Measurements from ENCODE around the gene GPR119. TPM values are rescaled to one million over a fixed set of nuclear protein-coding genes. Genes with fewer than 3 reads are reported as not detected.
"Not testable (repeated sequence)": the region's sequence is repeated elsewhere in the genome, so short reads cannot be mapped to it uniquely, and the experiment has no call there.

GPR119 gene
- total RNA-seq: not detected

DNA sequence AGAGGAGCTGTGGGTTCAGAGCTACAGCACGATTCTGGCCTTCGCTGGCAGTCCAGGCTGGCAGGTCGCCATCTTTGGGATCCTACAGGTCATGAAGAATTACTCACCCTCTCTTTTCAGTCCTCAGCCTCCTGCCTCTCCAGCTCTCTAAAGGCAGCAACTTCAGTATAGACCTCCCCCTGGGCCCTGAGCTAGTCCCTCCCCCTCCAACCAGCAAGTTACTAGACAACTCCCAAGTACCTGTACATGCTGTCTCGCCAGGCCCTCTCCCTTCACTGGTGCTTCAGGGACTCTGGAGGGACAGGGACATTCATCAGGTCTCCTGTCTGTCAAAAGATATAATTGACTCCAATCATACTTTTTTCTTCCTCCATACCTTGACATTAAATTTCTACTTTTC is at the start of gene GPR119:
GPR119 (minus strand) TSS at position 155 of the 400 bp plus-strand sequence. CDS start 227 bp downstream, outside the sequence.
- no peak for DNase-seq
- H3K27me3 ChIP-seq: no peaks in the 10 kb centered on the region
- no peaks in the 10 kb centered on the region for H3K9me3 ChIP-seq
- no peak within 1 kb of the TSS for H3K4me3 ChIP-seq
- intact Hi-C loops (cut with DNase I; ENCODE audit: low total_unique reads): no loop called here
- H3K27ac ChIP-seq: no peak within 1 kb of the TSS
- H3K4me1 ChIP-seq: no peaks in the 10 kb centered on the region
- no peaks in the 10 kb centered on the region for H3K36me3 ChIP-seq
- TF ChIP-seq POLR2A (IDR thresholded peaks at IDR 0.05): no peak
- TF ChIP-seq, protein P1, sequence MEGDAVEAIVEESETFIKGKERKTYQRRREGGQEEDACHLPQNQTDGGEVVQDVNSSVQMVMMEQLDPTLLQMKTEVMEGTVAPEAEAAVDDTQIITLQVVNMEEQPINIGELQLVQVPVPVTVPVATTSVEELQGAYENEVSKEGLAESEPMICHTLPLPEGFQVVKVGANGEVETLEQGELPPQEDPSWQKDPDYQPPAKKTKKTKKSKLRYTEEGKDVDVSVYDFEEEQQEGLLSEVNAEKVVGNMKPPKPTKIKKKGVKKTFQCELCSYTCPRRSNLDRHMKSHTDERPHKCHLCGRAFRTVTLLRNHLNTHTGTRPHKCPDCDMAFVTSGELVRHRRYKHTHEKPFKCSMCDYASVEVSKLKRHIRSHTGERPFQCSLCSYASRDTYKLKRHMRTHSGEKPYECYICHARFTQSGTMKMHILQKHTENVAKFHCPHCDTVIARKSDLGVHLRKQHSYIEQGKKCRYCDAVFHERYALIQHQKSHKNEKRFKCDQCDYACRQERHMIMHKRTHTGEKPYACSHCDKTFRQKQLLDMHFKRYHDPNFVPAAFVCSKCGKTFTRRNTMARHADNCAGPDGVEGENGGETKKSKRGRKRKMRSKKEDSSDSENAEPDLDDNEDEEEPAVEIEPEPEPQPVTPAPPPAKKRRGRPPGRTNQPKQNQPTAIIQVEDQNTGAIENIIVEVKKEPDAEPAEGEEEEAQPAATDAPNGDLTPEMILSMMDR (IDR thresholded peaks at IDR 0.05): no peak

- H3K27me3 ChIP-seq; H3K4me3 ChIP-seq; H3K9me3 ChIP-seq; H3K27ac ChIP-seq; H3K4me1 ChIP-seq; intact Hi-C loops (cut with DNase I; ENCODE audit: low total_unique reads); H3K36me3 ChIP-seq; DNase-seq: not testable (repeated sequence)
Observed at GRCh38 chrX:130429236-130429635, 43.8 kb upstream of the GPR119 start.

DNA sequence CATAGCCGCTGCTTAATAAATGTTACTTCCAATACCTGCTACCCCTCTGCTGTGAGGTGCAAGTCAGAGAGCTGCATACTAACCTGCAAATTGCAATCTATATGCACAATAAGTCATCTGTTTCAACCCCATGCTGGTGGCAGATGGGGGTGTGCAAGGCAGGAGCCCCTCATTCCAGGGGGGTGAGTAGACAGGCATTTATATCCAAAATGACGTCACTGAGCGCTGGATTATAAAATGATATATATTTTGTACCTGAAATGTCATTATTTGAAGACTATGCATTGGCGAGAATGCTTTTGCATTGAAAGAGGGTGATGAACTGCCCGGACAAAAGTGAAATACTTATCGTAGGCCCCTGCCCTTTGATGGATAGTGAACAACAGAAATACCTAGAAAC is 41.1 kb upstream of the GPR119 start:
- TF ChIP-seq, protein P1 (IDR thresholded peaks at IDR 0.05): no peak
- TF ChIP-seq POLR2A (IDR thresholded peaks at IDR 0.05): no peak
- Histone ChIP-seq H3K27ac (no peak overlapping the region), H3K4me1 (no peaks in the 10 kb centered on the region), H3K9me3 (no peaks in the 10 kb centered on the region), H3K4me3 (no peak overlapping the region), H3K36me3 (no peaks in the 10 kb centered on the region), H3K27me3 (no peaks in the 10 kb centered on the region)
- DNase-seq: no peak
- intact Hi-C loops (cut with DNase I; ENCODE audit: low total_unique reads): no loop called here

DNA sequence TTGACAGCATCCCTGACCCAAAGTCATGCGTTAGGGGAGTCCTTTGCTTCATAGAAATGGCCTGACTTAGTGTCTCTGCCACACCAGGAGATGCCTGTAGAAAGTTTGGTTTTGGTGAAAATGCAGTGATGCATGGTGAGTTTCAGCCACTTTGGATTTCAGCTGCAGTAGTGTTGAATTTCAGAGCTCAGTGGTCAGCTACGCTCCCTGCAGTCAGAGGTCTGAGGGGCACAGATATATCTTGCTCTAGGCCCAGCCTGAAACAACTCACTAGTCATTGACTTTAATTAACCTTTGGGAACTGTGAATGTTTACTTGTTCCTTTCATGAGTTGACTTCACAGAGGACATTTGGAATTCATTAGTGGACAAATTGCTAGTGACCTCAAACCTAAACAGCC is 33.8 kb upstream of the GPR119 start:
- intact Hi-C loops (cut with DNase I; ENCODE audit: low total_unique reads): no loop called here
- H3K9me3 ChIP-seq: no peaks in the 10 kb centered on the region
- no peaks in the 10 kb centered on the region for H3K27me3 ChIP-seq
- H3K27ac ChIP-seq: no peak overlapping the region
- no peak overlapping the region for H3K4me3 ChIP-seq
- no peak for DNase-seq
- no peak for TF ChIP-seq POLR2A (IDR thresholded peaks at IDR 0.05)
- TF ChIP-seq, protein P1 (IDR thresholded peaks at IDR 0.05): no peak
- H3K36me3 ChIP-seq: no peaks in the 10 kb centered on the region
- H3K4me1 ChIP-seq: no peaks in the 10 kb centered on the region

- TF ChIP-seq, protein P1 (IDR thresholded peaks at IDR 0.05): no peak
- TF ChIP-seq POLR2A (IDR thresholded peaks at IDR 0.05): no peak
- no peaks in the 10 kb centered on the region for H3K27me3 ChIP-seq
- no peaks in the 10 kb centered on the region for H3K9me3 ChIP-seq
- H3K27ac ChIP-seq: no peak overlapping the region
- DNase-seq: no peak
- H3K4me3 ChIP-seq: no peak overlapping the region
- no peaks in the 10 kb centered on the region for H3K4me1 ChIP-seq
- H3K36me3 ChIP-seq: no peaks in the 10 kb centered on the region
- intact Hi-C loops (cut with DNase I; ENCODE audit: low total_unique reads): no loop called here
Observed at GRCh38 chrX:130418740-130419139, 33.3 kb upstream of the GPR119 start.

GRCh38 chrX:130418066-130418465 is 32.6 kb upstream of the GPR119 start:
- Histone ChIP-seq H3K36me3 (no peaks in the 10 kb centered on the region), H3K27ac (no peak overlapping the region), H3K27me3 (no peaks in the 10 kb centered on the region), H3K9me3 (no peaks in the 10 kb centered on the region), H3K4me1 (no peaks in the 10 kb centered on the region), H3K4me3 (no peak overlapping the region)
- no peak for TF ChIP-seq POLR2A (IDR thresholded peaks at IDR 0.05)
- TF ChIP-seq, protein P1 (IDR thresholded peaks at IDR 0.05): no peak
- no peak for DNase-seq
- intact Hi-C loops (cut with DNase I; ENCODE audit: low total_unique reads): no loop called here
